T47D (cell line): Measurements from ENCODE around the gene PSEN2.

Experiments used
- DNase-seq, 2 experiments: peaks; one replicate each; pipeline versions ENCODE4 v3.0.0 to v3.0.0-alpha.2; 2011 to 2012; ENCODE audit warnings: low read depth in 1 of 2, low spot score in 1 of 2
- JUND ChIP-seq: IDR thresholded peaks from 2 replicates; pipeline ENCODE4 v1.6.1; 2012; ENCODE audit warnings: low read depth
- in situ Hi-C: cut with HindIII; loops from 2 replicates; pipeline ENCODE4 v1.10.0; 2016; ENCODE audit warnings: low sequenced_read_pairs, low pct_unique_long_range_greater_than_20kb

PSEN2 gene

GRCh38 chr1:226884966-226885820 is 14.8 kb downstream of the PSEN2 start:
- DNase-seq, result no peak
- TF ChIP-seq JUND, result no peak
- in situ Hi-C loops, result no loop called here

GRCh38 chr1:226886122-226886901 is 15.9 kb downstream of the PSEN2 start:
- DNase-seq, result no peak
- in situ Hi-C loops, result no loop called here
- no peak for TF ChIP-seq JUND

- TF ChIP-seq JUND, result no peak
- no peak for DNase-seq
- in situ Hi-C loops, result no loop called here
Observed at GRCh38 chr1:226887006-226887405, 16.6 kb downstream of the PSEN2 start.

GRCh38 chr1:226888021-226888420 is 17.6 kb downstream of the PSEN2 start:
- in situ Hi-C loops, result no loop called here
- no peak for TF ChIP-seq JUND
- no peak for DNase-seq

- in situ Hi-C loops, result no loop called here
- TF ChIP-seq JUND, result no peak
- DNase-seq, result no peak
Observed at GRCh38 chr1:226888816-226889215, 18.4 kb downstream of the PSEN2 start.

- in situ Hi-C loops, result no loop called here
- DNase-seq, result no peak
- TF ChIP-seq JUND, result no peak
Observed at GRCh38 chr1:226889616-226890330, 19.4 kb downstream of the PSEN2 start.

- in situ Hi-C loops, result no loop called here
- TF ChIP-seq JUND, result no peak
Observed at GRCh38 chr1:226890331-226891108, 20.1 kb downstream of the PSEN2 start.

GRCh38 chr1:226891346-226891745 is 20.9 kb downstream of the PSEN2 start:
- DNase-seq, result no peak
- in situ Hi-C loops, result no loop called here
- TF ChIP-seq JUND, result no peak

More at GRCh38 chr1:226890331-226891108, 20.1 kb downstream of the PSEN2 start:
- no peak for DNase-seq

- no peak for DNase-seq
- TF ChIP-seq JUND, result no peak
- in situ Hi-C loops, result no loop called here
Observed at GRCh38 chr1:226891846-226892523, 21.6 kb downstream of the PSEN2 start.

GRCh38 chr1:226892524-226892875 is 22.1 kb downstream of the PSEN2 start:
- no peak for TF ChIP-seq JUND
- DNase-seq, result no peak
- in situ Hi-C loops, result no loop called here

GRCh38 chr1:226893936-226894335 is 23.5 kb downstream of the PSEN2 start:
- DNase-seq, result no peak
- in situ Hi-C loops, result no loop called here
- no peak for TF ChIP-seq JUND
